GM12865 (cell line): ENCODE data around the gene MORN2.

Experiments used
- DNase-seq: peaks from one replicate; pipeline ENCODE4 v3.0.0; 2010; ENCODE audit warnings: low read depth
- H3K4me3 ChIP-seq: 2 replicates; pipeline ENCODE4 v1.5.1; 2011; ENCODE audit warnings: mild to moderate bottlenecking, low read depth, low read length, control low read depth
- TF ChIP-seq, protein P1 (sequence below): IDR thresholded peaks from 2 replicates; pipeline ENCODE4 v1.5.1; 2011; ENCODE audit warnings: low read length, control low read depth, low read depth, inconsistent platforms; ENCODE audit not compliant: insufficient read depth; ENCODE audit errors: missing control alignments

The MORN2 gene

DNA sequence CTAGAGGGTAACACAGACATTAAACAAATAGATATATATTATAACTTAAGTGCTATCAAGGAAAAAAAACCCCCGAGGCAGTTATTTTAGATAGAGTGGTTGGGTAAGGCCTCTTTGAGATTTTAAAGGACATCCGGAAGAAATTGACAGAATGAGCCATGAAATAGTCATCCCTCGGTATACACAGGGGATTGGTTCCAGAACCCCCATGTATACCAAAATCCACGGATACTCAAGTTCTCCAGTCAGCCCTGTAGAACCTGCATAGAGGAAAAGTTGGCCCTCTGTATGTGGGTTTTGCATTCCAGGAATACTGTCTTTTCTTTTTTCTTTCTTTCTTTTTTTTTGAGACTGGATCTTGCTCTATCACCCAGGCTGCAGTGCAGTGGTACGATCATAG, 2.0 kb upstream of the MORN2 start:
- no peak overlapping the region for H3K4me3 ChIP-seq
- no peak for DNase-seq
- TF ChIP-seq, protein P1, sequence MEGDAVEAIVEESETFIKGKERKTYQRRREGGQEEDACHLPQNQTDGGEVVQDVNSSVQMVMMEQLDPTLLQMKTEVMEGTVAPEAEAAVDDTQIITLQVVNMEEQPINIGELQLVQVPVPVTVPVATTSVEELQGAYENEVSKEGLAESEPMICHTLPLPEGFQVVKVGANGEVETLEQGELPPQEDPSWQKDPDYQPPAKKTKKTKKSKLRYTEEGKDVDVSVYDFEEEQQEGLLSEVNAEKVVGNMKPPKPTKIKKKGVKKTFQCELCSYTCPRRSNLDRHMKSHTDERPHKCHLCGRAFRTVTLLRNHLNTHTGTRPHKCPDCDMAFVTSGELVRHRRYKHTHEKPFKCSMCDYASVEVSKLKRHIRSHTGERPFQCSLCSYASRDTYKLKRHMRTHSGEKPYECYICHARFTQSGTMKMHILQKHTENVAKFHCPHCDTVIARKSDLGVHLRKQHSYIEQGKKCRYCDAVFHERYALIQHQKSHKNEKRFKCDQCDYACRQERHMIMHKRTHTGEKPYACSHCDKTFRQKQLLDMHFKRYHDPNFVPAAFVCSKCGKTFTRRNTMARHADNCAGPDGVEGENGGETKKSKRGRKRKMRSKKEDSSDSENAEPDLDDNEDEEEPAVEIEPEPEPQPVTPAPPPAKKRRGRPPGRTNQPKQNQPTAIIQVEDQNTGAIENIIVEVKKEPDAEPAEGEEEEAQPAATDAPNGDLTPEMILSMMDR = no peak

GRCh38 chr2:38875227-38875575, 575 bp upstream of the MORN2 start:
- no peak for DNase-seq
- H3K4me3 ChIP-seq = peak overlapping the region; percentile 98
- TF ChIP-seq, protein P1 = no peak

DNA sequence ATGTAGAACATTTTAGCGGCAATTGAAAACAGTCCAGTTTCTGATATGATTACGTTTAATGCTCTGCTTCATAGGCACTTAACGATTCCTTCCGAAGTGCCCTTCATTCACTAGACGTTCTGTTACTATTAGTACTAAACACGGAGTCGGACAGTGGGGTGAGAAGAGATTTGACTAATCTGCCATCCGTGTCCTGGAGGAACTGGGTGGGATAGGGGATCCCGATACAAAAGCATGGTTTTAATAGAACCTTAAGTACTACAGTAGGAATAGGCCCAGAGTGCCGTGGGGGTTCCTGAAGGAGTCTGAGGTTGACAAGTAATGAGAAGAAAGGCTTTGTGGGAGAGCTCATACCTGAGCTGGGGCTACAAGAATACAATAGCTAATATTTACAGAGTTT, 631 bp downstream of the MORN2 start:
- TF ChIP-seq, protein P1 = no peak
- DNase-seq = no peak
- H3K4me3 ChIP-seq = peak overlapping the region; percentile 98

DNA sequence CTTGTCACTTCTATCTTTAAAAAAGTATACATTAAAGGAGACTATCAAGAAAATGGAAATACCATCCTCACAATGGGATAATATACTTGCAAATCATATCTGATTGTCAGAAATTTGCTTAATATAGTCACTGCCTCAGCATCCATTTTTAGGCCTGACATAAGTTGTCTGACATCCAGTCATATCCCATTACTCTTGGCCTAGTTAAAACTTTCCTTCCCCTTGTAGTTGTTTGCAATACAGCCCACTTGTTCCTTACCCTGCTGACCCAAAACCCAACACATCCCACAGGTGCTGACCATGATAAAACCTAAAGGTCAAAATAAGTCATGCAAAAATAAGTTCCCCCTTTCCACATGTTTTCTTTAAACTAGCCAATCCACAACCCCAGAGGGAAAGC, 10.3 kb downstream of the MORN2 start:
- no peak overlapping the region for H3K4me3 ChIP-seq
- no peak for DNase-seq
- TF ChIP-seq, protein P1 = no peak

DNA sequence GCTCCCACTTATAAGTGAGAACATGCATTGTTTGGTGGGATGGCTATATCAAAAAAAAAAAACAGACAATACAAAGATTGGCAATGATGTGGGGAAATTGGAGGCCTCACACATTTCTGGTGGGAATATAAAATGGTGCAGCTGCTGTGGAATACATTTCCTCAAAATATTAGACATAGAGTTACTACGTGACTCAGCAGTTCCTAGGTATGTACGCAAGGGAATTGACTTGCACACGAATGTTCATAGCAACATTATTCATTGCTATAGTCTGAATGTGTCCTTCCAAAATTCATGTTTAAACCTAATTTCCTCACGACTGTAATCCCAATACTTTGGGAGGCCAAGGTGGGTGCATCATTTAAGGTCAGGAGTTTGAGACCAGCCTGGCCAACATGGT, 11.6 kb downstream of the MORN2 start:
- TF ChIP-seq, protein P1 = no peak
- DNase-seq = no peak
- H3K4me3 ChIP-seq = no peak overlapping the region

DNA sequence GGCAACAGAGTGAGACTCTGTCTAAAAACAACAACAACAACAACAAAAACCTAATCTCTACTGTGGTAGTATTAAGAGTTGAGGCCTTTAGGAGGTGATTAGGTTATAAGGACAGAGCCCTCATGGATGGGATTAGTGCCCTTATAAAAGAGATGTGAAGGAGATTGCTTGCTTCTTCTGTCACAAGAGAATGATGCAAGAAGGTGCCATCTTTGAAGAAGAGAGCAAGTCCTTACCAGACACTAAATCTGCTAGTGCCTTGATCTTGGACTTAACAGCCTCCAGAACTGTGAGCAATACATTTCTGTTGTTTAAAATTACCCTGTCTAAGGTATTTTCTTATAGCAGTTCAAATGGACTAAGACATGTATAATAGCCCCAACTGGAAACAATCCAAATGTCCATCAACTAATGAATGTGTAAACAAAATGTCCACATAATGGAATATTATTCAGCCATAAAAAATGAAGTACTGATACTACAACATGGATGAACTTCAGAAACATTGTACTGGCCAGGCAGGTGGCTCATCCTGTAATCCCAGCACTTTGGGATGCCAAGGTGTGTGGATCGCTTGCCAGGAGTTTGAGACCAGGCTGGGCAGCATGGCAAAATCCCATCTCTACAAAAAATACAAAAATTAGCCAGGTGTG, 12.3 kb downstream of the MORN2 start:
- TF ChIP-seq, protein P1 = no peak
- H3K4me3 ChIP-seq = no peak overlapping the region
- DNase-seq = no peak

DNA sequence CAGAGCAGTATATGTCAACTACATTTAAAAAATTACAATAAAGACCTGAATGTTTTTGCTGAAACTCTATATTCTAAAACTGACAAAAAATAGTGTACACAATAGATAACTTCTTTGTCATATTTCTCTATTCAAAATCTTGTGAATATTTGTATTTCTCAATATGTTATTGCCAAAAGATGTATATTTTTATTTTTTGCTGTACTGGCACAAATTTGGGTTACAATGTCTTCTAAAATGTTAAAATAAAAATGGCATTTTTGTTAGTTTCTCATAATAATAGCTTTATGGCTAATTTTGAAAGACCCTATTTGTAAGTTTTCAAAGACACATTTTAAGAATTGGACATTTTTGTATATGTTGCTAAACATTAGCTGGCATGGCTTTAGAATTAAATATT, 13.3 kb downstream of the MORN2 start:
- DNase-seq = no peak
- no peak overlapping the region for H3K4me3 ChIP-seq
- TF ChIP-seq, protein P1 = no peak
